IMR-90 (cell line): Measurements from ENCODE around the gene ZNF503. TPM values are rescaled to one million over a fixed set of nuclear protein-coding genes. Genes with fewer than 3 reads are reported as not detected.

Source experiments
- ATAC-seq: fragments of 200-7000 bp; cut with Tn5 transposase; 2 replicates; pipeline ENCODE4 v1.9.1; 2020; ENCODE audit warnings: low read depth, mild to moderate bottlenecking, moderate library complexity
- BruUV-seq: library from RNA; stranded (reverse); fragments of 400-500 nt; replicated peaks from 2 replicates; lab custom pipeline; 2021; lab: Mats Ljungman, UMichigan
- CTCF ChIA-PET: fragments of 300-600 bp; formaldehyde crosslinking; extraction: SDS; loops from one replicate; lab custom pipeline; 2021; ENCODE audit warnings: antibody characterized with exemption; lab: Yijun Ruan, JAX
- POLR2A ChIA-PET: fragments of 300-600 bp; sonication (Branson Sonifier 250); formaldehyde crosslinking; loops from one replicate; lab custom pipeline; 2022; ENCODE audit warnings: antibody characterized with exemption; ENCODE audit not compliant: unreplicated experiment; lab: Charles Lee
- DNase-seq: peaks from one replicate; pipeline ENCODE4 v3.0.0; 2013
- H2AFZ ChIP-seq: replicated peaks from 2 replicates; pipeline ENCODE3; 2013; ENCODE audit warnings: low read length, mild to moderate bottlenecking; ENCODE audit not compliant: poor library complexity
- H2AK5ac ChIP-seq: 2 replicates; pipeline ENCODE4 v1.6.1; 2013; ENCODE audit warnings: low read depth, low read length, inconsistent platforms
- H2AK9ac ChIP-seq: replicated peaks from 2 replicates; pipeline ENCODE3; 2013; ENCODE audit warnings: mild to moderate bottlenecking, low read depth, low read length, moderate library complexity; ENCODE audit not compliant: poor library complexity
- H2BK120ac ChIP-seq: 2 replicates; pipeline ENCODE4 v1.6.1; 2013; ENCODE audit warnings: low read depth, low read length, inconsistent platforms
- H2BK15ac ChIP-seq: 3 replicates; pipeline ENCODE4 v1.6.1; 2013; ENCODE audit warnings: low read depth, low read length, inconsistent platforms
- H2BK20ac ChIP-seq: 2 replicates; pipeline ENCODE4 v1.6.1; 2013; ENCODE audit warnings: low read depth, mild to moderate bottlenecking, inconsistent platforms, low read length, moderate library complexity
- H2BK5ac ChIP-seq: 2 replicates; pipeline ENCODE4 v1.6.1; 2013; ENCODE audit warnings: mild to moderate bottlenecking, low read depth, low read length, inconsistent platforms; ENCODE audit not compliant: poor library complexity, severe bottlenecking
- H3K14ac ChIP-seq: replicated peaks from 2 replicates; pipeline ENCODE4 v1.6.1; 2013; ENCODE audit warnings: low read depth, low read length, inconsistent platforms
- H3K18ac ChIP-seq: 2 replicates; pipeline ENCODE4 v1.6.1; 2013; ENCODE audit warnings: low read depth, low read length, control low read depth
- H3K23ac ChIP-seq: 2 replicates; pipeline ENCODE4 v1.6.1; 2013; ENCODE audit warnings: low read depth, low read length, inconsistent platforms
- H3K27ac ChIP-seq: 2 replicates; pipeline ENCODE4 v1.5.1; 2013; ENCODE audit warnings: mild to moderate bottlenecking, control low read depth, low read length; ENCODE audit not compliant: insufficient read depth
- H3K27me3 ChIP-seq: 2 replicates; pipeline ENCODE4 v1.6.1; 2013; ENCODE audit warnings: low read length; ENCODE audit not compliant: control insufficient read depth, insufficient read depth
- H3K36me3 ChIP-seq: 2 replicates; pipeline ENCODE4 v1.6.1; 2013; ENCODE audit warnings: low read length, mixed read lengths; ENCODE audit not compliant: control insufficient read depth, insufficient read depth
- H3K4ac ChIP-seq: 2 replicates; pipeline ENCODE4 v1.6.1; 2013; ENCODE audit warnings: low read depth, low read length, inconsistent platforms
- H3K4me1 ChIP-seq: 2 replicates; pipeline ENCODE4 v1.6.1; 2013; ENCODE audit warnings: low read length, mixed read lengths; ENCODE audit not compliant: control insufficient read depth, insufficient read depth
- H3K4me2 ChIP-seq: 2 replicates; pipeline ENCODE4 v1.6.1; 2013; ENCODE audit warnings: low read depth, mild to moderate bottlenecking, control low read depth, low read length, moderate library complexity
- H3K4me3 ChIP-seq: 2 replicates; pipeline ENCODE4 v1.5.1; 2013; ENCODE audit warnings: low read depth, mild to moderate bottlenecking, control low read depth, low read length, moderate library complexity; ENCODE audit not compliant: insufficient read depth
- H3K56ac ChIP-seq: 2 replicates; pipeline ENCODE4 v1.6.1; 2013; ENCODE audit warnings: low read length, inconsistent platforms; ENCODE audit not compliant: insufficient read depth; ENCODE audit errors: extremely low read depth
- H3K79me1 ChIP-seq, 2 experiments: 2 replicates each; pipeline ENCODE4 v1.6.1; 2013; ENCODE audit warnings: low read length in 2 of 2, inconsistent platforms in 1 of 2, low read depth in 1 of 2
- H3K9ac ChIP-seq: 2 replicates; pipeline ENCODE4 v1.6.1; 2013; ENCODE audit warnings: low read depth, low read length, control low read depth
- H3K9me1 ChIP-seq: 2 replicates; pipeline ENCODE4 v1.6.1; 2013; ENCODE audit warnings: low read length, inconsistent platforms; ENCODE audit not compliant: insufficient read depth
- H3K9me3 ChIP-seq: 2 replicates; pipeline ENCODE4 v1.6.1; 2013; ENCODE audit warnings: low read length; ENCODE audit not compliant: control insufficient read depth, insufficient read depth
- H4K20me1 ChIP-seq: 2 replicates; pipeline ENCODE4 v1.6.1; 2013; ENCODE audit warnings: low read length, inconsistent platforms; ENCODE audit not compliant: insufficient read depth
- H4K5ac ChIP-seq: 2 replicates; pipeline ENCODE4 v1.6.1; 2013; ENCODE audit warnings: mild to moderate bottlenecking, low read depth, low read length, control low read depth
- H4K8ac ChIP-seq, 2 experiments: 2 replicates each; pipeline ENCODE4 v1.6.1; 2013; ENCODE audit warnings: low read depth in 2 of 2, low read length in 2 of 2, control low read depth in 1 of 2, inconsistent platforms in 1 of 2
- H4K91ac ChIP-seq: 2 replicates; pipeline ENCODE4 v1.6.1; 2013; ENCODE audit warnings: low read depth, low read length, inconsistent platforms; ENCODE audit not compliant: insufficient read depth
- CEBPB ChIP-seq: IDR thresholded peaks from 2 replicates; pipeline ENCODE4 v1.6.1; 2012; ENCODE audit warnings: low read depth, low read length, improper control_type of control experiment
- CHD1 ChIP-seq: IDR thresholded peaks from 2 replicates; pipeline ENCODE4 v1.6.1; 2012; ENCODE audit warnings: low read depth, low read length, improper control_type of control experiment
- CTCF ChIP-seq: conservative IDR thresholded peaks from 2 replicates; pipeline ENCODE4 v1.5.1; 2012; ENCODE audit warnings: mild to moderate bottlenecking, low read depth, low read length, improper control_type of control experiment
- FOS ChIP-seq: fragments of 150-350 bp; IDR thresholded peaks from 2 replicates; pipeline ENCODE4 v1.6.1; 2016; ENCODE audit warnings: low read depth, low read length
- MAFK ChIP-seq: IDR thresholded peaks from 2 replicates; pipeline ENCODE4 v1.6.1; 2012; ENCODE audit warnings: low read depth, low read length, improper control_type of control experiment
- NFE2L2 ChIP-seq: fragments of 150-350 bp; IDR thresholded peaks from 2 replicates; pipeline ENCODE4 v1.6.1; 2016; ENCODE audit warnings: low read depth, mild to moderate bottlenecking, low read length
- WGBS, 2 experiments: methylation state at CpG; one replicate each; pipeline versions ENCODE4 v1.1.5 to v1.1.7; 2013; ENCODE audit warnings: missing lambda C conversion rate in 2 of 2; ENCODE audit not compliant: insufficient read length in 1 of 2; ENCODE audit errors: extremely low coverage in 2 of 2; 5-methylcytosine and 5-hydroxymethylcytosine counted together
- dilution Hi-C: fragments of 300-500 bp; cut with HindIII; formaldehyde crosslinking; loops from one replicate; pipeline ENCODE4 v1.14.3; 2018; ENCODE audit warnings: low sequenced_read_pairs; ENCODE audit not compliant: unreplicated experiment
- in situ Hi-C: fragments of 300-500 bp; cut with MboI; formaldehyde crosslinking; loops from 3 replicates; pipeline ENCODE4 v1.14.3; 2019; ENCODE audit warnings: low sequenced_read_pairs, inconsistent platforms, mixed read lengths
- intact Hi-C: fragments of 100-400 bp; cut with micrococcal nuclease; formaldehyde crosslinking; loops from 2 replicates; pipeline ENCODE4 v1.10.0; 2022
- polyA plus RNA-seq, 3 experiments: library from polyadenylated mRNA; depleted of rRNA; stranded (reverse); fragments of >200 nt; gene quantifications; 2 replicates each; pipeline ENCODE4 v1.2.3, GENCODE V29; 2012; ENCODE audit warnings: low replicate concordance in 1 of 3
- total RNA-seq: library from RNA; depleted of rRNA; stranded (reverse); fragments of >200 nt; gene quantifications from 2 replicates; pipeline ENCODE4 v1.2.3, GENCODE V29; 2012

The ZNF503 gene
- total and polyA plus RNA-seq, 2 of the 4 experiments (the other 2 are of a cell fraction): 0.36 to 5.8 TPM

- Histone ChIP-seq H3K4me2 (no peak overlapping the region), H2AK5ac (no peak overlapping the region), H3K23ac (no peak overlapping the region), H3K4me1 (peaks cover 6% of the 10 kb centered on the region; the same call in 1 of the 2 replicates), H2BK20ac (no peak overlapping the region), H4K8ac (no peak overlapping the region), H3K36me3 (no peaks in the 10 kb centered on the region), H4K5ac (no peak overlapping the region), H4K20me1 (no peaks in the 10 kb centered on the region), H3K27ac (no peak overlapping the region), H2BK5ac (no peak overlapping the region), H2BK120ac (no peak overlapping the region), H3K4ac (no peak overlapping the region), H3K79me1 (no peaks in the 10 kb centered on the region), H3K4me3 (no peak overlapping the region), H3K9me1 (no peaks in the 10 kb centered on the region), H2AK9ac (no peak overlapping the region), H3K18ac (no peak overlapping the region), H2AFZ (no peak overlapping the region), H3K14ac (no peak overlapping the region), H3K9ac (no peak overlapping the region), H3K9me3 (no peaks in the 10 kb centered on the region), H3K56ac (no peak overlapping the region), H4K91ac (no peak overlapping the region), H3K27me3 (peaks cover 26% of the 10 kb centered on the region), H2BK15ac (no peak overlapping the region)
- intact Hi-C loops (no loop called here), in situ Hi-C loops (no loop called here), dilution Hi-C loops (no loop called here)
- WGBS, 2 experiments: no CpG with 5 or more reads among the region's 8 CpGs
- POLR2A ChIA-PET: no interaction called here
- DNase-seq (no peak), ATAC-seq (no peak)
- BruUV-seq: no TSS peak
- CTCF ChIA-PET: no interaction called here
- no peak for TF ChIP-seq MAFK
- TF ChIP-seq NFE2L2: no peak
- no peak for TF ChIP-seq FOS
- TF ChIP-seq CHD1: no peak
- no peak for TF ChIP-seq CEBPB
- no peak for TF ChIP-seq CTCF
Observed at GRCh38 chr10:75433216-75433615, 31.7 kb upstream of the ZNF503 start.
